ENCODE measurements around the gene OSBPL3.

Gene OSBPL3

DNA sequence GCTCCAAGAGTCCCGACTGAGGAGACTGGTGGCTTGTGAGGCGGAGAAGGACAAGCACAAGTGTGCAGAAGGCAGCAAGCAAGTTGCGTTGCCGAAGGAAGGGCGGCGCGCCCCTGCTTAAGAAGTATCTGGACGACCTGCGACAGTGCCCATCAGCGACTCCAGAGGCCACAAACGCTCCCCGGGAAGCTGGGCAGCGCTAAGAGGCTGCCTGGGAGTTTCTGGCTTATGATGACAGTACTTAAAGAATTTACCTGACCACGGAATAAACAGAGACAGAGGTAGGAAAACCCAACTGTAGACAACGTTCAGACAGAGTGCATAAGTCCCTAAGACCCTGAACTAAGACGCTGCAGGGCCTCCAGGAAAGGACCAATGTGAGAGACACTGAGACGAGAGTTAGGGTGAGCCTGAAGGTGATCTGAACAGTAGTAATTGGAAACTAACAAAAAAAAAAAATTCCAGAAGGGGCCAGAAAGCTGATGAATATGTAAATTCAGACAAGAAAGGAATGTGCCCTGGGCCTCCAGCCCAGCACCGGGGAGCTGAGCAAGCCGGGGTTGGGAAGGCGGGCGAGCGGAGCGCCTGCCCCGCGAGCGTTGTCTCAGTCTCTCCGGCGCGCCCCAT lies 1.0 kb downstream of the OSBPL3 start:
- no peak for DNase-seq

DNA sequence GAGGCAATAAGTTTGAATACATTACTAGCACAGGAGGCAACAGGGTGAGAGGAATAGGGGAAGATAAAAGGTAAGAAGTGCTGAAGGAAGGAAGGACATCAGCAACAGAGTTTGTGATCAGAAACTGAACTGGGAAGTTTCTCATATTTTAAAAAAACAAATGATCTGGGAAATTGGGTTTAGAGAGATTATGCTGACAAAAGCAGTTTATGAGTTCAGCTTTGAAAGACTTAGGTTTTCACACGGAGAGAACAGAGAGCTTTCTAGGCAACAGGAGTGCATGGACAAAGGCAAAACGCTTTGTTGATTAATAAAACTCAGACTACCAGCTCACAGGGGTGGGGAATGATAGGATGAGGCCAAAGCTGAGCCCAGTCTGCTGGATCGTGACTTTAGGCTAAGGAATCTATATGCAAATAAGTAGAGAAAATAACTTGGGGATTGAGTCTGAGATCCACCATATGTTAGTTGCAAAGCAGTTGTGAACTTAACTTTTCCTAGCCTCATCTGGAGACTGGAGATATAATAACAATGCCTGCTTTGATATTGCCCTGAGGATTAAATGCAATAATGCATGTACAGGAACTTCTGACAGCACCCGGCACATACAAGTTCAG lies 4.2 kb downstream of the OSBPL3 start:
- no peak for DNase-seq

DNA sequence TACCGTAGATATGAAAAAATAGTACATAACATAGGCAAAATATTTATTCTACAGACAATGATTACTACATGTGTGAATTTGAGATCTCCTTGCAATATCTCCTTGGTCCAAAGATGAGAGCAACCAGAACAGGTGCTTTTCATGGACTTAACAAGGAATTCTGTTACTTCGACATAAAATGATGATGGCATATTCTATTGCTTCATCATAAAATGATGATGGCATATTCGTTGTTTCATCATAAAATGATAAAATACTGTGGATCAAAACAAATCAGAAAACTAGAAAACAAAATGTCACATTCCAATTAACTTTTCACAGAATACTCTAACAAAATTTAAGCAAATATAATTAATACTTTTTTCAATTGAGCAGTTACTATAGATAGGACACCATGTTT lies 4.8 kb downstream of the OSBPL3 start:
- no peak for DNase-seq

DNA sequence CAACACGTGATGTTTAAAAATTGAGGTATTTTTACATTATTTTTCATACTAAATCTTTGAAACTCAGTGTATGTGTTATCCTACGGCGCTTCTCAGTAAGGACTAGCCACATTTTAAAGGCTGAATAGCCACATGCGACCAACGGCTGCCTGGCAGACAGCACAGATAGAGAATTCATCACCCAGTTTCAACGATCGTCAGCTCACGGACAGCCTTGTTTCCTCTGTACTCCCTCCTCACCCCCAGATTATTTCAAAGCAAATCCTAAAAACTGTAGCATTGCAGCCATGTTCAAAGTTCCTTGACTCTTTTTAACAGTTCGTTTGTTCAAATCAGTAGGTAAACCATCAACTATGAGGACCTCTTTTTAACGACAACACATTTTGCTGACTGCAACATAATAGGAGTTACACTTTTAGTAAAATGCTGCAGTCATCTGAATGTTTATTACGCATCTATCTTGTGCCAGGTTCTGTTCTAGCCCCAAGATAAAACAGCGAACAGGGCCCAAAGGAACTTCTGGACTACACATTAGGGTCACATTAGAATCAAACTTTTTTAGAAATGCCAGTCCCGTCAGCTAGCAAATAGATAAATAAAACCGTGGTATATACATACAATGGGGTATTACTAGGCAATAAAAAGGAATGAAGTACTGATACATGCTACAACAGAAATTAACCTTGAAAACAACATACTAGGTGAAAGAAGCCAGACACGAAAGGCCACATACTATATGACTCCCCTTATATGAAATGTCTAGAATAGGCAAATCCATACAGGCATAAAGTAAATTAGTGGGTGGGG lies 5.7 kb downstream of the OSBPL3 start:
- no peak for DNase-seq

DNA sequence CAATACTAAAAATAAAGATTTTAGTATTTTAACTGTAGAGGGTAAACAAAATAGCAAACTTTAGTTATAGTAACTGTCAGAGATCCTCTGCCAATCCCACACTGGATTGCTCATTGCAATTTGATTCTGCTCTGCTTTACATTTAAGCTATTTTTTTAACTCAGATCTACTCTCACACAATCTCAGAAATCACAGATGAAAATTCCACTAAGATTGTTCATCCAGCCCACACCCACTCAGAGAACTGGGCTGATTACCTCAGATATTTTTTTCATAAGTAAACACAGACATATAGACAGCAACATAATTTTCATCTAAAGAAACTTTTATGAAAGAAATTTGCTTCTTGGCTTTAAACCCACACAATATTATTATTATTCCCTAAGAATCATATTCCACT lies 7.0 kb downstream of the OSBPL3 start:
- DNase-seq = no peak

DNA sequence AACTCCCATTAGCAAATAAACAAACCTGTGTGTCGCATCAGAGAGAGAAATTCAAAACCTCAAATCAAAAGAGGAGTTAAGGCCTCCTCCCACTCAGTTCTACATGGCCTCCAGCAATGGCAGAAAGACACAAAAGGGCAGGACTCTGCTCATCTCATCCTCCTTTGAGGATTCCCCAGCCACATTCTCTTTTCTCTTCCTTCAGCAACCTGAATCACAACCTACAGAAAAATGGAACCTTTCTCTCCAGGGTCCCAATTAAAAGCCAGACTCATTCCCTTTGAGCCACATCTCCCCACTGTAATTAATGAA lies 7.9 kb downstream of the OSBPL3 start:
- DNase-seq = no peak

DNA sequence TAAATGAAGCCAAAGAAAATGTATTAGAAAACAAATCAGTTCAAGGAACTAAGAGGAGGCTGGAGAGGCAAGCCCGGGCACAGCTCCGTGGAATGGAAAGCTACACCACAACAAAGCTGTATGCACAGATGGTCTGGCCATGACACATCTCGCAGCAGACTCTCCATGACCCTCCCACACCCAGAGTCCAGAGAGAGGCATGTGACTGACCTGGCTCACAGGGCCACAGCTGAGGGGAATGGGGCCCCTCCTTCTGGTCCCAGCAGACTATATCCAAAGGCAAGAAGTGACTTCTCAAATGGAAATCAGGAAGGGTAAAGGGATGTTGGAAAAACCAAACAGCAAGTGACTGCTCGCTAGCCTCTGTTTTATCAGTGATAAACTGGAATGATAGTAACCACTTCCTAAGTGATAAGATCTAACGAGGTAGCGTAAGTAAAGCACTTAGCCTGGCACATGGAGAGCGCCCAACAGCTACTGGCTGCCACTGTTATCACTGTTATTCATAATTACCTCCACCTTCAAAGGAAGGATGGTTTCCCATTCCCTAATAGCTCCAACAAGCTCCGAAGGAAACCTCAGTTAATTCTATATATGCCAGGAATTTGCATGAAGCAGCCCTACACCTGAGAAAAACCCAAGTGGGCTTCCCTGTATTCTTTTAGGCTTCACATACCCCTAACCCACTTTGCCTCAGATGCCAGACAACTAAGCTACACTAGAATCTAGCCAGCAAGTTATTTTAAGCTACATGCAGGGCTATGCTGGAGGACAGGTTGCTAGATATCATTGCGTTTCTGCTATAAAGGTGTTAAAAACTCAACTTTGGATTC lies 8.4 kb downstream of the OSBPL3 start:
- DNase-seq = no peak

DNA sequence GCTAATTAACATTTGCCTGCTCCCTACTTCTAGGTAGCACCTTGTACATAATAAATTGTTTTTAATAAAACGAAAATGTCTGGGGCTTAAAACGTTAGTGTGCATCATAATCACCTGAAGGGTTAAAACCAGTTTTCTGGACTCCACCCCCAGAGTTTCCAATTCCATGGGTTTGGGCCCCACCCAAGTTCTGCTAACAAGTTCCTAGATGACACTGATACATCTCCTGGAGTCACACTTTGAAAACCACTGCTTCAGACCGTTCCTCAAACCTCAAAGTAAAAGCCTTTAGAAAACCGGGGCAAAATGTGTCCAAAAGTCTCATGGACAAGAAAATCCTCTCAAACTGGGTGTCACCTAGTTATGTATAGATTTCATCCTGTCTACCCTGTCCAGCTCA lies 9.3 kb downstream of the OSBPL3 start:
- no peak for DNase-seq

DNA sequence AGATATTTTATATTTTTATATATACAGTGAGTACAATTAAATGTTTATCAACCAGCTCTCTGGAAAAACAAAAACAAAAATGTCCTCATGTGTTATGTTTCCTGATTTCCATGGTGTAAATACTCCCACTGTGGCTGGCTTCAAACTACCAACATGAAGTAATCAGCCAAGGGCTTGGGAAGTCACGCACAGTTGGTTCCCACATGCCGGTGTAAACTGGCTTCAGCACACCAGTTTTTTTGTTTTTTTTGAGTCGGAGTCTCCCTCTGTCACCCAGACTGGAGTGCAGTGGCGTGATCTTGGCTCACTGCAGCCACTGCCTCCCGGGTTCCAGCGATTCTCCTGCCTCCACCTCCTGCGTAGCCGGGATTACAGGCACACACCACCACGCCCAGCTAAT lies 11.8 kb downstream of the OSBPL3 start:
- no peak for DNase-seq

DNA sequence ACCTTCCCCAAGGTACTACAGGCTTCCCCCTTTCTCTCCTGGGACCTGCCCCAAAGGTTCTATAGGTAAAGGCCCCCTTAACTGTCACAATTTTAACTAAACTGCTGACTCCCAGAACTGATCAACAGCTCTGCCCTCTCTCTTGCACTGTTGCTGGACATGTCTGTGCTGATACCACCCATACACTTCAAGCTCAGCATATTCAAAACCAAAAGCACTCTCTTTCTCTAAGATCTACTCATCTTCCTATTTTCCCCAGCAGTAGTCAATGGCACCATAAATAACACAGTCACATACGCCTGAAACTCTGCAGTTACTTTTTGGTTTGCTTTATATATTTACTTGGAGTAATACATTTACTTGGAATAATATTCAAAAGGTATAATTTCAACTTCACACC lies 12.3 kb downstream of the OSBPL3 start:
- DNase-seq = no peak

DNA sequence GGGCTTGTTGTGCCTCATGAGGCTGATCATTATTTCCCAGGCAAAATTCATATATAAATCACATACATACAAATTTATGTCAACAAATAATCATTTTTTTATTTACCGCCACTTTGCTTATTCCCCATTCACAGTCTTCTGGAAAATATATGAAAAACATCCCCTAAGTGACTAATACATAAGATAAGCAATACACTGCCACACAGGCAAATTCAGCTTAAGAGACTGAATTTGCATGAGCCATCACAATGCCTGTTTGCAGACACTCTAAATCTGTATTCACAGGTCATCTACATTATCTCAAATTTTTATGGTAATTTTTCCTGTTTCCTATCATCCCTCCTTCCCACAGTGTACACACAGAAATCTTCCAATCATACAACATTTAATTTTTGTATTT lies 13.2 kb downstream of the OSBPL3 start:
- DNase-seq = no peak

DNA sequence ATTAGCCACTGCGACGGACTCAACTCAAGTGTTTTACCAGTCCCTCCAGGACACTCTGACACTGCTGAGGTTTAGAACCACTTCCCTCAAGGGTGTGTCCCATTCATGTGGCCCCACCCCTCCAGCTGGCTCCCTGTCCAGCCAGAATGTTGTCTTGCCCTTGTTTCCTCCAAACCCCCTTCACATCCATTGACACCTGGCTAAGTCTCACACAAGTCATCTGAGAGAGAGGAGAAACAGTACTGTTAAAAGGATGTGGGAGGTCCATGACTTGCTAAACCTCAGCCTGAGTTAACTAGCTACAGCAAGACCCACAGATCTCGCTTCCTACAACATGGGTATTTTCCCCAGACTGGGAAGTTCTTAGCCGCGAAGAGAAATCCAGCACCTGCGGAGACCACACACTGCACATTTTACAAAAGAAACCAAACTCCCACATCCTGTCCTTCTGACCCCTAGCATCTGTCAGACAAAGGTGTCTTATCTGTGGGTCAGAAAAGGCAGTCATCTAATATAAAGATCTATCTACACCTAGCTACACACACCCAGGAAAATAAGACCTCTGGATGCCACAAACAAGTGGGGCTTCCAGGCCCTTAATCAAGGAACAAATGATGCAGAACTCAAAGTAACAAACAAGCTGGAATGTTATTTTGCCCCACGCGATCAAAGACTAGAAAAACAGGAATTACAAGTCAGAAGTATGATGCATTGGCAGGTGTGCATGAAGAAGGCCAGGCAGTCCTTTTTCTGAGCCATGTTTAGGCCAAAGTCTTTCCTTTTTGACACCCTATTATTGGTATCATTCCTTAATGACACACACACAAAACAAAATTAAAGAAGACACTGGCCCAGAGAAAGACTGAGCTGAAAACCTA lies 13.9 kb downstream of the OSBPL3 start:
- DNase-seq = peak in 1 of 2 donors; percentile 26

DNA sequence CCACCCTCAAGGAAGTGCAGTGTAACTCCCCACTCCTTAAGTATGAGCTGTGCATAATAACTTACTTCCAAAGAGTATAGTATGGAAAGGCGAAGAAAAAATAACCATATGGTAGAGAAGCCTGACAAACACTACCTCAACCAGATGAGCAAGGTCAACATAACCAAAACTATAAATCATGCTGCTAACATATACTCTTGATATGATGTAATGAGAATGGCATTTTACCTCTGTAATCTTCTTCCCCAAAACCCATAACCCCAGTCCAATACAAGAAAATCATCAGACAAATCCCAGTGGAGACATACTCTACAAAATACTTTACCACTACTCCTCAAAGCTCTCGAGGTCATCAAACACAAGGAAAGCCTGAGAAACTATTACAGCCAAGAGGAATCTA lies 15.8 kb downstream of the OSBPL3 start:
- no peak for DNase-seq

DNA sequence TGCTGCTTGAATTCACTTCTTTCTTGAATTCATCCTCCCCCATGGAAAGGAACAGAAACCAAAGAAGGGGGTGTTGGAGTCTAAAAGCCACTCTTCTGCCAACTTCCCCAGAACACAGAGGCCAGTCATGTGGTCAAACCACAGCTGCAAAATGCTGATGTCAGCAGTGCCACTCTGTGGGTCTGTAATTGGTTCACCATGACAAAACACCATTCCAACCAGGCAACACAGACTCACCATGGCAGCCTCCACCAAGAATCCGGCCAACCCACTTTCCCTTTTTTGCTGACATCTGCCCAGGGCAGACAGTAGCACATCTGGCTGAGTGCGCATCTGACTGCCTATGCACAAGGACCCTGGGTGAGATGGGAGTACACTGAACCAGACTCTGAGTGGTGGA lies 16.8 kb downstream of the OSBPL3 start:
- DNase-seq = peak in 1 of 2 donors; percentile 16

DNA sequence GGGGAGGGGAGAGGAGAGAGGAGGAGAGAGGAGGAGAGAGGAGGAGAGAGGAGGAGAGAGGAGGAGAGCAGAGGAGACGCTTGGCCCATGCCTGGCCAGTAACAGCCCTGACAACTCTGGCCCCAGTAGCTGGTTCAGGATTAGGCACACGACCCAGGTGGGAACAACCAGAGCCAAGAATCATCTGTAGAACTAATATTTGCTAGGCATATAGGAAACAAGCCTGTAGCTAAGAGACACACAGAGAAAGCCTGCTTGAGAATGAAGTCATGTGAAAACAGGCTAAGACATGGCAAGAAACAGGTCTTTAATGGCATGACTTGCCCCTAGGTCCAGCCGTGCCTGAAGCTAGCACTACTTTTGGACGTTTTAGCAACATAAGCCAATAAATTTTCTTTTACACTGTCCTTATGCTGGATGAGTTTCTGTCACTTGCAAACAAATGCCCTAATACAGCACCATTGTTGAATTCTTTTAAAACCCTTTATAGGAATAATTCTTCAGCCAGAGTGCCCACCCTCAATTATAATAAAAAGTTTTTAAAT lies 17.5 kb downstream of the OSBPL3 start:
- DNase-seq = no peak

DNA sequence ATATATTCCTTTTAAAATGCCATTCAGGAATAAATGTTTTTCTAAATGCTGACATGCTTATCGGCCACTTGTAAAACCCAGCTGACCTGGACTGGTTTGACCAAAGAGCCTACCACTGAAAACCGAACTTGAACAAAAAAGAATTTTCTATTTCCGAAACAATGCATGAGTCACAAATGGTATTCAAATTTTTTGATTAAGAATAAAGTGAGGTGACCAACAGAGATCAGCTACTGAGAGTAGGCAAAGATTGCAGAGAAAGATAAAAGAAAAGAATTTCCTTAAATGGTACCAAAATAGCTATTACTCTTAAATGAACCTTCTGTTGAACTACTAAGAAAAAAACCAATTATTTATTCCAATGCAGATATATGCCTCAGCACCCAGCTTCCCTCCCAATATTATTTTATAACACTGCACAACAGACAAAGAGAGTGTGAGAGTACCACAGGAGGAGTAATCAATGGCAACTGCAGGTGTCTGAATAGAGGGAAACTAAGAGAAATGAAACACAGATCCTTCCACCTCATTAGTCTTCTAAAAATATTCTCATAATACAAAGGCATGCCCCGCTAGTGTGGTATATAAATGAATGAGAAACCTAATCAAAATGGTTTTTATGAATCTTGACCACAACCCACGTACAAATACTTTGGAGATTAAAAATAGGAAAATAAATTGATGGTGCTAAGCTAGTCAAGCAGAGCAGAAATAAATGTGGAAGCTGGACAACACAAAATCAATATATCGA lies 20.1 kb downstream of the OSBPL3 start:
- no peak for DNase-seq

DNA sequence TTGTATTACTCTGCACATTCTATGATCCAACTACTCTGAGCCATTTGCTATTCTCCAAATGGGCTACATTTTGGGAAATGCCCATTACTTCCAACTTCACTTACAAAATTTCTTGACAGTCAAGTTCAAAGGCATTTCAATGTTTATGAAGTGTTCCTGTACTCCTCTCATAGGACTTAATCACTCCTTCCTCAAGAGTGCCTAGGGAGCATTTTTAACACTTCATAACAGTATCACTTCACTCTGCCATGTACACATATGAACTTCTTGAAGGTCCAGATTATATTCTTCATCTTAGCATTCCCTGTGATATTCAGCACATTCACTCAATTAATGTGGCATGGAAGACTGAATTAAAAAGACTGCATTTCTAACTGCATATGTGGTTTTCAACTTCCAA lies 21.6 kb downstream of the OSBPL3 start:
- no peak for DNase-seq

DNA sequence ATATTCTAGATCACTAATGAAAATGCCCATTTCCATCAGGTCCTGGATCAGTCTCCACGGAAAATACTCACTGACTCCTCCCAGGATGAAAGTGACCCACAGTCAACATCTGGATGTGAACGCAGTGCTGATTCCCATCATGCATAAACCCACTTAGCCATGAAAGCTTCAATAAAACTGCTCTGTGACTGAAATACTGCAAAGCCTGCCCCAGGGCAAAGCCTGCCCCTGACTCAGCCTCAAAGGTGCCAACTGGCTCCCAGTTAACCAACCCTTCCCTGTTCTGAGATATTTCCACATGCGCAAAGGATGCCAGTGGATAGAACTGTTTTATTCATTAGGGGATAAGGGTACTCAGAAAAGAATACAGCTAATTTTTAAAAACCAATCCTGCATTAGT lies 24.0 kb downstream of the OSBPL3 start:
- DNase-seq = no peak

DNA sequence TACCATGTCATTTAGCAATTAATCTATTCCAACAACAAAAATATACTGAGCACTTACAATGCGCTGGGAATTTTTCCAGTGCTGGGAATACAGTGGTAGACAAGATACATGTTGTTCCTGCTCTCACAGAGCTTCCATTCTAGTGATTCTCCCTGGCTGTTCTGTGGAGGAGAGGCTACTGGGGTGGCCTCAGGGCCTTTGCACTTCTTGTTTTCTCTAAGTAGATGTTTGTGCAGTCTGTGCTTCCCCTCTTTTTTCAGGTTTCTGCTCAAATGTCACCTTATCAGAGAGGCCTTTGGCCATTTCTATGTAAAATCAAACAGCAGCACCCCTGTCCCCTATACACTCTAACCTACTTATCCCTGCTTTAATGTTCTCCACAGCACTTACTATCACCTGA lies 24.7 kb downstream of the OSBPL3 start:
- DNase-seq = no peak

DNA sequence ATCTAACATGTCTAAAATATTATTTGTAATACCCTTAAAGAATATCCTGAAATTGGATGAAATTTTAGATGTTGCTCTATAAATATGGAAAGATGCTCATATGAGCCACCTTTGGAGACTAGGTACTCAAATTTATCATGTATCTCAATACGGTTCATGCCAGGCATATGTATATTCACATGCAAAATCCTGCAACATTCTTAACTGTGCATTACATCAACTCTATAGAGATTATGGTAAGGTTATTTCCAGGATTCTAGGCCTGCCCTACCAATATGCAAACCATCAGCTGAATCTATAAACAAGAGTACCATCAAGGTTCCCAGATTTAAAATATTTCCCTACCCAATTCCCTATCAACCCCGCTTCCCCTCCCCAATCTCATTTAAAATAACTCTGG lies 27.5 kb downstream of the OSBPL3 start:
- no peak for DNase-seq

DNA sequence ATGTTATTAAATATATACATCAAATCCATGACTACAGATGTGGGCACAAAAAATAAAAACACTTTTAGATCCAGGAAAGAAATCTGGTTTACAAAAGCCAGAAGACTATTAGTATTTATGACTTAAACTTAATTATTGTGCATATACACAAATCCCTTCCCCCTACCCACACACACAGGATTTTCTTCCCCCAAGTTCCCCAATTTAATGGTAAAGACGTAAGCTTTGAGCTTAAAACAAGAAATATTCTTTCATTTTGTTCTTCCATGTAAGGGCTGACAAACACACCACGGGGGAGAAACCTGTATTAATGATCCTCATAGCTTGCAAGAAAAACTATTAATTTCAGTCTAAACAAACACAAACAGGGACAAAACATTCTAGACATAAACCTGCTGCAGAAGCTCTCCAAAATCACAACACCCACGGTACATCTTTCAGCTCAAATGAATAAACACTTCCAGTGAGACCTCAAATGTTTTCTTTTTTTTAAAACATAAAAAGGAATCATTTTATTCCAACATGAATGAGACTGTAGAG lies 28.5 kb downstream of the OSBPL3 start:
- no peak for DNase-seq

All from activated CD4-positive, alpha-beta T cell treated with anti-CD3 and anti-CD28 coated beads for 4 hours (primary cell).